K562 (cell line): ENCODE results near the gene GOLGA5.

Experiments
- ADNP ChIP-seq: fragments of 200-800 bp; sonication (Bioruptor generic); IDR thresholded peaks from 2 replicates; pipeline ENCODE4 v1.6.1; 2016; ENCODE audit warnings: missing genetic modification characterization, missing compliant biosample characterization
- FOXM1 ChIP-seq, 2 experiments: fragments of 450-650 bp in 1 of 2; sonication (generic) in 1 of 2; formaldehyde crosslinking in 1 of 2; IDR thresholded peaks; 2 replicates each; pipeline versions ENCODE4 v1.6.1 to v1.9.0; 2017 to 2022; ENCODE audit warnings: low read depth in 2 of 2, mild to moderate bottlenecking in 2 of 2, missing genetic modification reagents in 1 of 2, moderate library complexity in 1 of 2
- SRF ChIP-seq, 2 experiments: fragments of 250-450, 450-650 bp in 1 of 2; sonication (Bioruptor Pico) in 1 of 2; sonication (generic) in 1 of 2; formaldehyde crosslinking; IDR thresholded peaks; 2 replicates each; pipeline versions ENCODE4 v1.5.0 to v1.5.1; 2020 to 2022; ENCODE audit warnings: mild to moderate bottlenecking in 1 of 2, missing genetic modification reagents in 1 of 2
- ZFP30 ChIP-seq: fragments of 250-450 bp; sonication (Bioruptor Pico); IDR thresholded peaks from 2 replicates; pipeline ENCODE4 v1.8.0; 2022; ENCODE audit warnings: moderate library complexity, mild to moderate bottlenecking, inconsistent platforms, borderline replicate concordance
- TF ChIP-seq, protein P1 (sequence below), 3 experiments: IDR thresholded peaks in 2 of 3; conservative IDR thresholded peaks in 1 of 3; 2 replicates each; pipeline ENCODE4 v1.5.1; 2011 to 2012; ENCODE audit warnings: low read length in 3 of 3, mild to moderate bottlenecking in 3 of 3, control low read depth in 2 of 3, improper control_type of control experiment in 1 of 3, inconsistent platforms in 1 of 3, low read depth in 1 of 3, mixed read lengths in 1 of 3, moderate library complexity in 1 of 3; ENCODE audit not compliant: insufficient read depth in 2 of 3
- TF ChIP-seq, protein P2 (sequence below): fragments of 250-450 bp; sonication (Bioruptor Pico); IDR thresholded peaks from 2 replicates; pipeline ENCODE4 v1.5.0; 2022; ENCODE audit warnings: mild to moderate bottlenecking

DNA sequence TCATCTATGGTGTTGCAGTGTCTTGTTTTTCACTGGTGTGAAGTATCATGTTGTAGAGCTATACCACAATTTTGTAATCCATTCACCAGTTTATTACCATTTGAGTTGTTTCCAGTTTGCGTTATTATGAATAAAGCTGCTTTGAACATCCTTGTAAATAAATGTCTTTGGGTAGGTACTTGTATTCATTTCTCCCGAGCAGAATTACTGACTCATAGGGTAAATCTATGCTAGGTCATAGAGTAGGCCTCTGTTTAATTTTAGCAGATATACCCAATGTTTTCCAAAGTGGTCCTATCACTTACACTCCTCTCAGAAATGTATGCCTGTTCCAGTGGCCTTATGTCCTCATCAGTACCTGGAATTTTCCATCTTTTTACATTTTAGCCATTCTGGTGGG lies 6.6 kb upstream of the GOLGA5 start:
- TF ChIP-seq FOXM1 (IDR thresholded peaks at IDR 0.05; ENCODE audit: low read depth) (no peak), FOXM1 (CRISPR knock-in tag; IDR thresholded peaks at IDR 0.05; ENCODE audit: low read depth) (no peak), SRF (CRISPR knock-in tag; IDR thresholded peaks at IDR 0.05) (no peak), ADNP (tag) (no peak), ZFP30 (no peak)
- TF ChIP-seq, protein P1, sequence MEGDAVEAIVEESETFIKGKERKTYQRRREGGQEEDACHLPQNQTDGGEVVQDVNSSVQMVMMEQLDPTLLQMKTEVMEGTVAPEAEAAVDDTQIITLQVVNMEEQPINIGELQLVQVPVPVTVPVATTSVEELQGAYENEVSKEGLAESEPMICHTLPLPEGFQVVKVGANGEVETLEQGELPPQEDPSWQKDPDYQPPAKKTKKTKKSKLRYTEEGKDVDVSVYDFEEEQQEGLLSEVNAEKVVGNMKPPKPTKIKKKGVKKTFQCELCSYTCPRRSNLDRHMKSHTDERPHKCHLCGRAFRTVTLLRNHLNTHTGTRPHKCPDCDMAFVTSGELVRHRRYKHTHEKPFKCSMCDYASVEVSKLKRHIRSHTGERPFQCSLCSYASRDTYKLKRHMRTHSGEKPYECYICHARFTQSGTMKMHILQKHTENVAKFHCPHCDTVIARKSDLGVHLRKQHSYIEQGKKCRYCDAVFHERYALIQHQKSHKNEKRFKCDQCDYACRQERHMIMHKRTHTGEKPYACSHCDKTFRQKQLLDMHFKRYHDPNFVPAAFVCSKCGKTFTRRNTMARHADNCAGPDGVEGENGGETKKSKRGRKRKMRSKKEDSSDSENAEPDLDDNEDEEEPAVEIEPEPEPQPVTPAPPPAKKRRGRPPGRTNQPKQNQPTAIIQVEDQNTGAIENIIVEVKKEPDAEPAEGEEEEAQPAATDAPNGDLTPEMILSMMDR (IDR thresholded peaks at IDR 0.05 in 2 of 3, conservative IDR thresholded peaks at IDR 0.05 in 1 of 3; ENCODE audit: insufficient read depth in 2 of 3, low read depth in 1 of 3, low read length in 3 of 3): no peak
- TF ChIP-seq, protein P2, sequence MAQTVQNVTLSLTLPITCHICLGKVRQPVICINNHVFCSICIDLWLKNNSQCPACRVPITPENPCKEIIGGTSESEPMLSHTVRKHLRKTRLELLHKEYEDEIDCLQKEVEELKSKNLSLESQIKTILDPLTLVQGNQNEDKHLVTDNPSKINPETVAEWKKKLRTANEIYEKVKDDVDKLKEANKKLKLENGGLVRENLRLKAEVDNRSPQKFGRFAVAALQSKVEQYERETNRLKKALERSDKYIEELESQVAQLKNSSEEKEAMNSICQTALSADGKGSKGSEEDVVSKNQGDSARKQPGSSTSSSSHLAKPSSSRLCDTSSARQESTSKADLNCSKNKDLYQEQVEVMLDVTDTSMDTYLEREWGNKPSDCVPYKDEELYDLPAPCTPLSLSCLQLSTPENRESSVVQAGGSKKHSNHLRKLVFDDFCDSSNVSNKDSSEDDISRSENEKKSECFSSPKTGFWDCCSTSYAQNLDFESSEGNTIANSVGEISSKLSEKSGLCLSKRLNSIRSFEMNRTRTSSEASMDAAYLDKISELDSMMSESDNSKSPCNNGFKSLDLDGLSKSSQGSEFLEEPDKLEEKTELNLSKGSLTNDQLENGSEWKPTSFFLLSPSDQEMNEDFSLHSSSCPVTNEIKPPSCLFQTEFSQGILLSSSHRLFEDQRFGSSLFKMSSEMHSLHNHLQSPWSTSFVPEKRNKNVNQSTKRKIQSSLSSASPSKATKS (CRISPR knock-in tag): no peak
